ENCODE measurements around the gene DNASE2.
A peak's percentile ranks its signal among the peaks of the same experiment; 100 is the strongest.

The DNASE2 gene

GRCh38 chr19:12881172-12881808 is at the start of gene DNASE2:
TSS of gene DNASE2 (minus strand) at chr19:12881449. CDS start at chr19:12881375, 74 bp downstream.
- Histone ChIP-seq H3K4me2 (ENCODE audit: low read depth, low read length, poor library complexity, severe bottlenecking) (peak within 1 kb of the TSS; percentile 65), H3K27ac (ENCODE audit: low read depth, low read length) (peak within 1 kb of the TSS; percentile 71), H3K9me2 (replicated peaks; ENCODE audit: insufficient read depth, low read length) (no peaks in the 10 kb centered on the region), H3K36me3 (ENCODE audit: low read length) (no peaks in the 10 kb centered on the region), H3K4me3 (ENCODE audit: insufficient read depth, low read length, poor library complexity, severe bottlenecking) (peak within 1 kb of the TSS; percentile 94), H3K27me3 (ENCODE audit: low read length) (no peaks in the 10 kb centered on the region), H3K79me2 (ENCODE audit: insufficient read depth, low read length) (peaks cover 6% of the 10 kb centered on the region; the same call in 1 of the 2 replicates), H3K9me3 (ENCODE audit: insufficient read depth, low read length) (peaks cover 13% of the 10 kb centered on the region; the same call in 1 of the 2 replicates), H3K9ac (ENCODE audit: low read length) (peak within 1 kb of the TSS; percentile 90), H4K20me1 (ENCODE audit: low read depth, low read length) (no peaks in the 10 kb centered on the region), H3F3A (ENCODE audit: insufficient read depth) (peaks cover 6% of the 10 kb centered on the region; the same call in 1 of the 2 replicates), H2AFZ (ENCODE audit: low read depth, low read length, severe bottlenecking) (peak within 1 kb of the TSS; percentile 90)
- TF ChIP-seq CTCF (IDR thresholded peaks at IDR 0.05; ENCODE audit: insufficient read depth, low read length, poor library complexity, severe bottlenecking) (no peak), EZH2phosphoT487 (conservative IDR thresholded peaks at IDR 0.05; ENCODE audit: low read length) (no peak)

- no peaks in the 10 kb centered on the region for H3K9me3 ChIP-seq (ENCODE audit: insufficient read depth, low read length)
- no peaks in the 10 kb centered on the region for H3K9me2 ChIP-seq (replicated peaks; ENCODE audit: insufficient read depth, low read length)
- H3F3A ChIP-seq (ENCODE audit: insufficient read depth): no peaks in the 10 kb centered on the region
- peaks cover 3% of the 10 kb centered on the region; the same call in 1 of the 2 replicates for H4K20me1 ChIP-seq (ENCODE audit: low read depth, low read length)
- peaks cover 8% of the 10 kb centered on the region; the same call in 1 of the 2 replicates for H3K36me3 ChIP-seq (ENCODE audit: low read length)
- no peak overlapping the region for H2AFZ ChIP-seq (ENCODE audit: low read depth, low read length, severe bottlenecking)
- TF ChIP-seq CTCF (IDR thresholded peaks at IDR 0.05; ENCODE audit: insufficient read depth, low read length, poor library complexity, severe bottlenecking): no peak
- no peak for TF ChIP-seq EZH2phosphoT487 (conservative IDR thresholded peaks at IDR 0.05; ENCODE audit: low read length)
- H3K4me2 ChIP-seq (ENCODE audit: low read depth, low read length, poor library complexity, severe bottlenecking): no peak overlapping the region
- H3K4me3 ChIP-seq (ENCODE audit: insufficient read depth, low read length, poor library complexity, severe bottlenecking): no peak overlapping the region
- peaks cover 31% of the 10 kb centered on the region for H3K79me2 ChIP-seq (ENCODE audit: insufficient read depth, low read length)
- H3K27me3 ChIP-seq (ENCODE audit: low read length): no peaks in the 10 kb centered on the region
- no peak overlapping the region for H3K27ac ChIP-seq (ENCODE audit: low read depth, low read length)
- no peak overlapping the region for H3K9ac ChIP-seq (ENCODE audit: low read length)
These were observed 48.9 kb upstream of the DNASE2 start for GRCh38 chr19:12930002-12930645.

GRCh38 chr19:12924621-12925310 is 43.5 kb upstream of the DNASE2 start:
- Histone ChIP-seq H3F3A (ENCODE audit: insufficient read depth) (peaks cover 15% of the 10 kb centered on the region), H2AFZ (ENCODE audit: low read depth, low read length, severe bottlenecking) (no peak overlapping the region), H3K9me2 (replicated peaks; ENCODE audit: insufficient read depth, low read length) (no peaks in the 10 kb centered on the region), H3K4me2 (ENCODE audit: low read depth, low read length, poor library complexity, severe bottlenecking) (no peak overlapping the region), H3K36me3 (ENCODE audit: low read length) (0 out of 2 replicates have a peak, but pooled peaks cover 8% of the 10 kb centered on the region), H3K9me3 (ENCODE audit: insufficient read depth, low read length) (no peaks in the 10 kb centered on the region), H3K4me3 (ENCODE audit: insufficient read depth, low read length, poor library complexity, severe bottlenecking) (no peak overlapping the region), H3K27me3 (ENCODE audit: low read length) (no peaks in the 10 kb centered on the region), H3K9ac (ENCODE audit: low read length) (no peak overlapping the region), H3K79me2 (ENCODE audit: insufficient read depth, low read length) (no peaks in the 10 kb centered on the region), H3K27ac (ENCODE audit: low read depth, low read length) (no peak overlapping the region), H4K20me1 (ENCODE audit: low read depth, low read length) (no peaks in the 10 kb centered on the region)
- TF ChIP-seq CTCF (IDR thresholded peaks at IDR 0.05; ENCODE audit: insufficient read depth, low read length, poor library complexity, severe bottlenecking): no peak
- no peak for TF ChIP-seq EZH2phosphoT487 (conservative IDR thresholded peaks at IDR 0.05; ENCODE audit: low read length)
